Measurements from ENCODE around the gene RAC2.

Gene RAC2

DNA sequence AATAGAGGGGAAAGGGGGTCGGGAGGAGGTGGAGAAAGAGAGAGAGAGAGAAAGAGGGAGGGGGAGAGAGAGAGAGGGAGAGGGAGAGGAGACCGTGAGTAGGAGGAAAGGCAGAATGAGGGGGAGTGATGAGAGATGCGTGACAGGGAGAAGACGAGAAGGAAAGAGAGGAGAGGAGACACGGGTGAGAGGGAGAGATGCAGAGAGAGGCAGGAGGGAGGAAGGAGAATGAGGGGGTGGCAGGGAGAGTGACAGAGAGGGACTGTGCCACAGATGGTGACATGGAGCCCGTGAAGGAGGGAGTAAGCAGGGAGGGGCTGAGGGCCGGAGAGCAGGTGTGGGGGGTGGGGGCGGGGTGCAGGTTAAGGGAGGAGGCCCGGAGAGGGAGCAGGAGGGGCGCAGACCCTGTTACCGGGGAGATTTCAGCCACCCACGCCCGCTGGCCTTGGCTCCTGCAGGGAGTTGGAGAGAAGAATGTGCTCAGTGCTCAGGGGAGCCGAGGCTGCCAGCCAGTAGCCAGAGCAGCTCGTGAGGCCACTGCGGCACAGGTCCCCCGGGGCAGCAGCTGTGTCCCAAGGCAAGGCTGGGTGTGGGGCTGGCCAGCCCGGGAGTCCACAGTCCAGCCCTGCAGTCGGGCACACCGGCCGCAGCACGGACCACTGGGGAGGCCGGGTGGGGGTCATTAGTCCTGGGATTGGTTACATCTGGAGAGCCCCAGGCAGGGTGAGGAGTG, 31.7 kb downstream of the RAC2 start, which contains the start of gene SSTR3:
SSTR3 (minus strand) TSS at position 304 of the 733 bp plus-strand sequence. CDS start 4,674 bp downstream, outside the sequence.
- TF ChIP-seq, protein P1, sequence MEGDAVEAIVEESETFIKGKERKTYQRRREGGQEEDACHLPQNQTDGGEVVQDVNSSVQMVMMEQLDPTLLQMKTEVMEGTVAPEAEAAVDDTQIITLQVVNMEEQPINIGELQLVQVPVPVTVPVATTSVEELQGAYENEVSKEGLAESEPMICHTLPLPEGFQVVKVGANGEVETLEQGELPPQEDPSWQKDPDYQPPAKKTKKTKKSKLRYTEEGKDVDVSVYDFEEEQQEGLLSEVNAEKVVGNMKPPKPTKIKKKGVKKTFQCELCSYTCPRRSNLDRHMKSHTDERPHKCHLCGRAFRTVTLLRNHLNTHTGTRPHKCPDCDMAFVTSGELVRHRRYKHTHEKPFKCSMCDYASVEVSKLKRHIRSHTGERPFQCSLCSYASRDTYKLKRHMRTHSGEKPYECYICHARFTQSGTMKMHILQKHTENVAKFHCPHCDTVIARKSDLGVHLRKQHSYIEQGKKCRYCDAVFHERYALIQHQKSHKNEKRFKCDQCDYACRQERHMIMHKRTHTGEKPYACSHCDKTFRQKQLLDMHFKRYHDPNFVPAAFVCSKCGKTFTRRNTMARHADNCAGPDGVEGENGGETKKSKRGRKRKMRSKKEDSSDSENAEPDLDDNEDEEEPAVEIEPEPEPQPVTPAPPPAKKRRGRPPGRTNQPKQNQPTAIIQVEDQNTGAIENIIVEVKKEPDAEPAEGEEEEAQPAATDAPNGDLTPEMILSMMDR (IDR thresholded peaks at IDR 0.05; ENCODE audit: low read length): no peak
- TF ChIP-seq EZH2 (optimal IDR thresholded peaks at IDR 0.05; ENCODE audit: low read depth, low read length): no peak
- TF ChIP-seq EZH2phosphoT487 (IDR thresholded peaks at IDR 0.05; ENCODE audit: low read length): no peak
- no peaks in the 10 kb centered on the region for H3K9me2 ChIP-seq (replicated peaks; ENCODE audit: insufficient read depth, low read length)
- H3K27ac ChIP-seq (ENCODE audit: low read length): no peak within 1 kb of the TSS
- peaks cover 27% of the 10 kb centered on the region for H3K4me1 ChIP-seq (ENCODE audit: low read length)
- H3K36me3 ChIP-seq (replicated peaks; ENCODE audit: insufficient read depth, low read length): no peaks in the 10 kb centered on the region
- H3K9ac ChIP-seq (ENCODE audit: low read length): no peak within 1 kb of the TSS
- no peaks in the 10 kb centered on the region for H4K20me1 ChIP-seq (ENCODE audit: insufficient read depth, low read length)
- H3K4me3 ChIP-seq (ENCODE audit: low read length): no peak within 1 kb of the TSS
- H3K79me2 ChIP-seq (ENCODE audit: low read length): no peaks in the 10 kb centered on the region
- no peak within 1 kb of the TSS for H3K4me2 ChIP-seq (ENCODE audit: low read depth, low read length)
- H3K9me3 ChIP-seq (replicated peaks; ENCODE audit: insufficient read depth, low read length): no peaks in the 10 kb centered on the region
- no peak within 1 kb of the TSS for H2AFZ ChIP-seq (ENCODE audit: low read length)
- H3F3A ChIP-seq (ENCODE audit: insufficient read depth, low read length): peaks cover 20% of the 10 kb centered on the region
- no peak for DNase-seq
- no peaks in the 10 kb centered on the region for H3K27me3 ChIP-seq (replicated peaks; ENCODE audit: insufficient read depth, low read length)

DNA sequence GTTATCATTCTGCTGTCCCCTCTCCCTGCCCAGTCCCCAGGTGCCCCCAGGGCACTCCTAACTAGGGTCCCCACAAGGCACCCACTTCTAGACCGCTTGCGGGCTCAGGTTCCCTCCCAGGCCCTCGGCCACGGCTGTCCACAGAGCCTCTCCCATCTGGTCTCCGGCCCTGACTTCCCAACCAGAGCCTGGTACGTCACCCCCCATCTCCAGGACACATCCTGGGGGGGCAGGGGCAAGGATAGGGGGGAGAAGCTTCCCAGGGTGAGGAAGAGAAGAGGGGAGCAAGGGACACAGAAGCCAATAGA, 32.2 kb downstream of the RAC2 start:
- H3K27me3 ChIP-seq (replicated peaks; ENCODE audit: insufficient read depth, low read length): no peaks in the 10 kb centered on the region
- peaks cover 22% of the 10 kb centered on the region for H3K4me1 ChIP-seq (ENCODE audit: low read length)
- H2AFZ ChIP-seq (ENCODE audit: low read length): no peak overlapping the region
- H3K4me2 ChIP-seq (ENCODE audit: low read depth, low read length): no peak overlapping the region
- no peaks in the 10 kb centered on the region for H4K20me1 ChIP-seq (ENCODE audit: insufficient read depth, low read length)
- H3K9me2 ChIP-seq (replicated peaks; ENCODE audit: insufficient read depth, low read length): no peaks in the 10 kb centered on the region
- peaks cover 14% of the 10 kb centered on the region for H3F3A ChIP-seq (ENCODE audit: insufficient read depth, low read length)
- no peak for DNase-seq
- no peak overlapping the region for H3K27ac ChIP-seq (ENCODE audit: low read length)
- no peak overlapping the region for H3K4me3 ChIP-seq (ENCODE audit: low read length)
- no peak overlapping the region for H3K9ac ChIP-seq (ENCODE audit: low read length)
- no peaks in the 10 kb centered on the region for H3K36me3 ChIP-seq (replicated peaks; ENCODE audit: insufficient read depth, low read length)
- H3K79me2 ChIP-seq (ENCODE audit: low read length): no peaks in the 10 kb centered on the region
- TF ChIP-seq, protein P1 (IDR thresholded peaks at IDR 0.05; ENCODE audit: low read length): no peak
- TF ChIP-seq EZH2phosphoT487 (IDR thresholded peaks at IDR 0.05; ENCODE audit: low read length) (no peak), EZH2 (optimal IDR thresholded peaks at IDR 0.05; ENCODE audit: low read depth, low read length) (no peak)
- H3K9me3 ChIP-seq (replicated peaks; ENCODE audit: insufficient read depth, low read length): no peaks in the 10 kb centered on the region

DNA sequence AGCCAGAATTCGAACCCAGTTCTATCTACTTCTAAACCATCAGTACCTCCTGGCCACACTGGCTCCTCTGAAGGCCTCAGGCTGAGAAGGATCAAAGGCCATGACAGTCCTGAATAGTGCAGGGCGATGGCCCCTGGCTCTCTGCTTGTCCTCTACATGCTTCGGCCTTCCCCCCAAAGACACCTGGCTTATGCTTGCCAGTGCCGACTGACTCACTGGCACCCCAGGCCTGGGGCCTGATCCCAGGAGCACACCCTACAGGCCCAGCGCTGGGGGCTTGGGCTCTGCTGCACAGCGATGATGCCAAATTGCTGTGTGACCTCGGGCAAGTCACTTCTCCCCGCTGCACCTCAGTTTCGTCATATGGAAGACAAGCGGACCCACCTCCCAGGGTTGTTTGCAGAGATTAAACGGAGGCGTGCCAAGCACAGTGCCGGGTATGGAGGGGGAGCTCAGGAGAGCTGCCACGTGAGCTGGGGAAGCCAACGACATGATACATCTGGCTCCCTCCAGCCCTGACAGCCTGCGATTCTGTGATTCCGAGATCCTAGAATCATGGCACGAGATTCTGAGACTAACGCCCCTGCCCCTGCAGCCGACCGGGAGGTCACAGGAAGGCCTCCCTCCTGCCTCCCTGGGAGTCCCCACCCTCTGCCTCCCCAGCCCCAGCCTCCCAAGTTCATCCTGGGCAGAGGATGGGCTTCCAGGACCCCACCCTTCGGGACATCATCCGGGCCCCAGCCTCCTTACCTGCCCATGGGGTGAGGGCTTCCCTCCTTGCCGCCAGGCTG, 32.8 kb downstream of the RAC2 start:
- Histone ChIP-seq H3F3A (ENCODE audit: insufficient read depth, low read length) (peaks cover 9% of the 10 kb centered on the region), H2AFZ (ENCODE audit: low read length) (no peak overlapping the region), H3K4me1 (ENCODE audit: low read length) (peaks cover 17% of the 10 kb centered on the region), H3K27ac (ENCODE audit: low read length) (no peak overlapping the region), H3K79me2 (ENCODE audit: low read length) (no peaks in the 10 kb centered on the region), H3K4me2 (ENCODE audit: low read depth, low read length) (no peak overlapping the region), H3K36me3 (replicated peaks; ENCODE audit: insufficient read depth, low read length) (no peaks in the 10 kb centered on the region), H3K9ac (ENCODE audit: low read length) (no peak overlapping the region), H4K20me1 (ENCODE audit: insufficient read depth, low read length) (no peaks in the 10 kb centered on the region), H3K4me3 (ENCODE audit: low read length) (no peak overlapping the region), H3K9me3 (replicated peaks; ENCODE audit: insufficient read depth, low read length) (no peaks in the 10 kb centered on the region), H3K9me2 (replicated peaks; ENCODE audit: insufficient read depth, low read length) (no peaks in the 10 kb centered on the region), H3K27me3 (replicated peaks; ENCODE audit: insufficient read depth, low read length) (no peaks in the 10 kb centered on the region)
- DNase-seq: no peak
- TF ChIP-seq EZH2phosphoT487 (IDR thresholded peaks at IDR 0.05; ENCODE audit: low read length) (no peak), EZH2 (optimal IDR thresholded peaks at IDR 0.05; ENCODE audit: low read depth, low read length) (no peak)
- TF ChIP-seq, protein P1 (IDR thresholded peaks at IDR 0.05; ENCODE audit: low read length): no peak

Measured in MM.1S (cell line).